GM19395 (cell line): ENCODE data around the gene CD59.
"Not testable (repeated sequence)": the region's sequence is repeated elsewhere in the genome, so short reads cannot be mapped to it uniquely, and the experiment has no call there.

ENCODE experiments used
- ATAC-seq: cut with Tn5 transposase; IDR thresholded peaks from one replicate; pipeline ENCODE4 v1.9.1; 2021; ENCODE audit warnings: mild to moderate bottlenecking, moderate library complexity; ENCODE audit not compliant: unreplicated experiment

CD59 gene

DNA sequence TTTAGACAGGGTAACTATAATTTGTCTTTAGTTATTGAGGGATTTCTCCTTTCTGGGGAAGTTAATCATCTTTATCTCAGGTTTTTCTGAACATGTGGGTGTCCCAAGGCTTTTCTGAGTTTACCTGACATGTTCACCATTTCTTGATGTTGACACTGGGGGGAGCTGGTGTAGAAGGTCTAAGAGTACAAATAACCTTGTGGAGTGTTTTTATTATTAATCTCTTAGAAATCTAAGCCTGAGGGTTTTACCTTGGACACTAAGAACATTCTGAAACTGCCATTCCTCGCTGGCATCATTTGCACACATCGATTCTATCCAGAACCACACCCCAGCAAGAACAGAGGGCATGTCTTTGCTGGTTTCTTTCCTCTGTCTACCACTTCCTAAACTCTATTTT is 20.0 kb downstream of the CD59 start:
- ATAC-seq, result no peak

DNA sequence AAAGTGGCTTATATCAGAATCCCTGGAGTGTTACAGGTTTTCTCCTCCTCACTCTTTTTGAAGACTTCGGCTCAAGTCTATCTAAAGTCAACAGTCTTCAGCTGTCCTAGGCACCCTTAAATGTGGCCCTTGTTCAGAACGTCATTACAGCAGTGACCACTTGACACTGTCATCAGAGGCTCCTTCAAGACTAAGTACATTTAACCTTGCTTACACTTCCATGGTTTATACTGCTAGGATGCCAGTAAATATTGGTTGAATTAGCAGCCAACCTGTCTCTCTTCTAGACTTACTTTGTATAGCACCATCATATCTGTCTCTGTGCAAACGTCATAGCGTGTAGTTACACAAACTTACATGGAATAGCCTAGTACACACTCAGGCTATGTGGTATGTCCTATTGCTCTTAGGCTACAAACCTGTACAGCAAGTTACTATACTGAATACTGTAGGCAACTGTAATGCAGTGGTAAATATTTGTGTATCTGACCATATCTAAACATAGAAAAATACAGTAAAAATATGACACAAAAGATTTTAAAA is 22.3 kb downstream of the CD59 start:
- ATAC-seq, result no peak

DNA sequence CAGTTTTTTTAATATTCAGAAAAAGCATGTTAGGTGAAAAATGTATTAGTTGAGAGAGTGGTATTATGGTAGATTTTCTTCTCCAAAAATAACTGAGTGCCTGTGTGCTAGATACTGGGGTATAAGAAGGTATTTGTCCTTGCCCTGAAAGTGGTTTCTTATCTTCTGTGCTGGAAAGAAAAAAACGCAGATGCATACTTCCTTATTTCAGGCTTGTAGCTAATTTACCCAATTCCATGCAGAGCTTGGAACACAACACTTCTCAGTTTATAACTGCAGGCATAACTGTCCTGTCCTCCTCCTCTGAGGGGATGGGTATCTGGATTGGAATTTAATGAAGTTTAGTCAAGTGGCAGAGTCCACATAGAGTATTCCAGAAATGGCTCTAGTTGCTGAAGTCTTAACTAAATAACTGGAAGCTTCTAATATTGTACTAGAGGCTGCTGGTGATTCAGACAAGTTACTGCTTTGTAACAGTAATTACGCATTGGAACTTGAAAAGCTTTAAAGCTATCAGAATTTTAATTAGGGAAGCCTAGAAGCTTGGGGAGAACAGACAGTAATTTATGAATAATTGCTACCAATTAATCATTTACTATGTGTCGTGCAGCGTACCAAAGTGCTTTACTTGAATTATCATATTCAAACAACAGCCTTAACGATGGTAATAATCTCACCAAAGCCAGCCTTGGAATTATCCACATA is 22.9 kb downstream of the CD59 start:
- ATAC-seq, result no peak

DNA sequence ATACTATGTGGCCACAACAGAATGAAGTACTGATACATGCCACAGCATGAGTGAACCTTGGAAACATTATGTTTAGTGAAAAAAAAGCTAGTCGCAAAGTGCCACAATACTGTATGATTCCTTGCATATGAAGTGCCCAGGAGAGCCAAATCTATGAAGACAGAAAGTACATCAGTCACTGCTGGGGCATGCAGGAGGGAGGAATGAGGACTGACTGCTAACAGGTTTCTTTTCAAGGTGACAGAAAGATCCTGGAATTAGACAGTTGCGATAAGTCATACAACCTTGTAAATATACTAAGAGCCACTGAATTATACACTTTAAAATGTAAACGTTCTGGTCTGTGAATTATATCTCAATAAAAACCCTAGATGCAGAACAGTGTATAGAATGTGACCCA is 23.8 kb downstream of the CD59 start:
- no peak for ATAC-seq

- no peak for ATAC-seq
These were observed 26.8 kb downstream of the CD59 start for GRCh38 chr11:33709466-33709865.

- no peak for ATAC-seq
These were observed 27.2 kb downstream of the CD59 start for GRCh38 chr11:33708985-33709384.

- not testable (repeated sequence) for ATAC-seq
These were observed 28.4 kb downstream of the CD59 start for GRCh38 chr11:33707831-33708230.

GRCh38 chr11:33706966-33707365 is 29.3 kb downstream of the CD59 start:
- ATAC-seq, result no peak

GRCh38 chr11:33706546-33706945 is 29.7 kb downstream of the CD59 start:
- no peak for ATAC-seq

- ATAC-seq, result no peak
These were observed 31.8 kb downstream of the CD59 start for GRCh38 chr11:33704240-33705002.

- ATAC-seq, result no peak
These were observed 32.4 kb downstream of the CD59 start for GRCh38 chr11:33703788-33704187.

- no peak for ATAC-seq
These were observed 33.0 kb downstream of the CD59 start for GRCh38 chr11:33703234-33703633.

- ATAC-seq, result no peak
These were observed 34.7 kb downstream of the CD59 start for GRCh38 chr11:33701302-33702230.

- peak; percentile 89 for ATAC-seq
These were observed 35.5 kb downstream of the CD59 start, which contains the start of gene C11orf91 for GRCh38 chr11:33700502-33701271. Gene C11orf91 (minus strand): TSS chr11:33700826. CDS start chr11:33700740, 86 bp downstream.

- ATAC-seq, result no peak
These were observed 36.1 kb downstream of the CD59 start for GRCh38 chr11:33700063-33700501.

GRCh38 chr11:33699515-33700062 is 36.6 kb downstream of the CD59 start:
- no peak for ATAC-seq

DNA sequence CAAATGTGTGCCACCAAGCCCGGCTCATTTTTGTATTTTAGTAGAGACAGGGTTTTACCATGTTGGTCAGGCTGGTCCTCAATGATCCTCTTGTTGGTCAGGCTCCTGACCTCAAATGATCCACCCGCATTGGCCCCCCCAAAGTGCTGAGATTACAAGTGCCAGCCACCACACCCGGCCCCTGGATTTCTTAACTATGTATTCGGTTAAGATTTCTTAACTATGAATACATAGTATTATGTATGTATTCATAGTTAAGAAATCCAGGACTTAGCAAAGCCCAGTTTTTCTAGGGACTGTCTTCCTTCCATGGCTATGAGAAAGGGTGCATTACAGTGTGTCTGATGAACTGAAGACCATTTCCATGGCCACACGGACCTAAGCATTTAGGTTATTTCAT is 37.3 kb downstream of the CD59 start:
- ATAC-seq, result no peak

DNA sequence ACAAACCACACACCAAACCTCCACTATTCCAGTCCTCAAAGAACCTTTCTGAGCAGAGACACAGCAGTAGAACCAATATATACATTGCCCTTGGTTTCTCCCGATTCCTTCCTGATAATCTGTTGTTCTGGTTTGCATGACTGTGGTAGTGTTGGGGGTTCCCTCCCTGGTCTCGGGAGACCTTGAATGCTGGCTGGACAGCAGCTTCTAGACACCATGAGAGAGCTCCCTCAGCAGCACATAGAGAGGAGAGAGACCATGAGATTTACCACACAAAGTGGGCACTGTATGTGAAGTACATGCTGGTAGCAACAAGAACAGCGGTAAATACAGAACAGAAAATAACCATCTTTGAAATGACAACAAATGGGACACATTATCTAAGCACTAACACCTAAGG is 38.2 kb downstream of the CD59 start:
- no peak for ATAC-seq

DNA sequence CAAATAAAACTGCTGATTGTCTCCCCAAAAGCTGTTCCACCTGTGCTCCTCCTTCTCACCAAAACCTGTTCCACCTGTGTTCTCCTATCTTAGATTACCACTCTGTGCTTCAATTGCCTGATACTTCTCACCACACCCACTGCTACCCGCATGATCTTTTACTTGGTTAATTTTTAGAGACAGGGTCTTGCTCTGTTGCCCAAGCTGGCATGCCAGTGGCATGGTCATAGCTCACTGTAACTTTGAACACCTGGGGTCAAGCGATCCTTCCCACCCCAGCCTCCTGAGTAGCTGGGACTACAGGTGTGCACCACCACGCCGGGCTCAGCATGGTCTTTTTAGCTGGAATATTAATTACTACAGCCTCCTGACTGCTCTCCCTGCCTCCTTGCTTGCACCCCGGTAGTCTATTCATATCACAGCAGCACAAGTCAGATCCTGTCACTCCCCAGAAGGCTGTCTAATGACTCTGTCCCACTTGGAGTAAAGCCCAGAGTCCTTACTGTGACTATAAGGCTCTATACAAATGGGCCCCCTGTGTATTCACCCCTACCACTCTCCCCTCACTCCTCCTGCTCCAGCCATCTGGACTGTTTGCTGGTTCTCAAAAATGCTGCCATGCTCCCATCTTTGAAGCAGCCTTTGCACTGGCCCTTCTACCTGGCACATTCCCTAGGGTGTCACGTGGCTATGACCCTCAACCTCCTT is 39.1 kb downstream of the CD59 start:
- no peak for ATAC-seq
